Omental fat pad (tissue), 4 donors: Measurements from ENCODE around the gene CREG2. TPM values are rescaled to one million over a fixed set of nuclear protein-coding genes. Genes with fewer than 3 reads are reported as not detected.

Source experiments
- ATAC-seq: fragments of 150-250 bp; one replicate; pipeline ENCODE4 v1.9.1; 2016; ENCODE audit warnings: mild to moderate bottlenecking, moderate library complexity; ENCODE audit not compliant: low FRiP score
- DNase-seq: peaks from one replicate; pipeline ENCODE4 v3.0.0-alpha.2; 2019; ENCODE audit warnings: low spot score
- CTCF ChIP-seq, 3 donors: fragments of 450-650 bp; IDR thresholded peaks; one replicate each; pipeline ENCODE4 v1.5.1; 2016 to 2017; ENCODE audit warnings: antibody characterized with exemption in 3 of 3, mild to moderate bottlenecking in 3 of 3, moderate library complexity in 2 of 3
- total RNA-seq, 4 donors: library from RNA; depleted of rRNA; stranded (reverse); fragments of >200 nt; gene quantifications; one replicate each; pipeline ENCODE4 v1.1.0, GENCODE V29; 2016

The CREG2 gene
- total RNA-seq, 4 donors from 2014 or later, result 0.09 TPM; not detected in 3

GRCh38 chr2:101418460-101419095 lies 31.3 kb upstream of the CREG2 start:
- DNase-seq (no peak), ATAC-seq (no peak)
- TF ChIP-seq CTCF (IDR thresholded peaks at IDR 0.05), result no peak

- TF ChIP-seq CTCF (IDR thresholded peaks at IDR 0.05), result no peak
- ATAC-seq (no peak), DNase-seq (no peak)
Measured at GRCh38 chr2:101416609-101417008, 29.3 kb upstream of the CREG2 start.

GRCh38 chr2:101415884-101416283 lies 28.6 kb upstream of the CREG2 start:
- TF ChIP-seq CTCF (IDR thresholded peaks at IDR 0.05), result no peak
- DNase-seq (no peak), ATAC-seq (no peak)

GRCh38 chr2:101415220-101415619 lies 27.9 kb upstream of the CREG2 start:
- TF ChIP-seq CTCF (IDR thresholded peaks at IDR 0.05), result no peak
- DNase-seq (no peak), ATAC-seq (no peak)

- TF ChIP-seq CTCF (IDR thresholded peaks at IDR 0.05), result no peak
- DNase-seq (no peak), ATAC-seq (no peak)
Measured at GRCh38 chr2:101412092-101412694, 24.9 kb upstream of the CREG2 start.

- TF ChIP-seq CTCF (IDR thresholded peaks at IDR 0.05), result no peak
- no peak for DNase-seq
- ATAC-seq, result no peak
Measured at GRCh38 chr2:101410746-101411145, 23.4 kb upstream of the CREG2 start.

GRCh38 chr2:101410114-101410513 lies 22.8 kb upstream of the CREG2 start:
- DNase-seq, result no peak
- ATAC-seq, result no peak
- no peak for TF ChIP-seq CTCF (IDR thresholded peaks at IDR 0.05)
